GM19395 (cell line): ENCODE measurements around the gene HSPA8.

Experiments
- ATAC-seq: cut with Tn5 transposase; IDR thresholded peaks from one replicate; pipeline ENCODE4 v1.9.1; 2021; ENCODE audit warnings: mild to moderate bottlenecking, moderate library complexity; ENCODE audit not compliant: unreplicated experiment

The HSPA8 gene

DNA sequence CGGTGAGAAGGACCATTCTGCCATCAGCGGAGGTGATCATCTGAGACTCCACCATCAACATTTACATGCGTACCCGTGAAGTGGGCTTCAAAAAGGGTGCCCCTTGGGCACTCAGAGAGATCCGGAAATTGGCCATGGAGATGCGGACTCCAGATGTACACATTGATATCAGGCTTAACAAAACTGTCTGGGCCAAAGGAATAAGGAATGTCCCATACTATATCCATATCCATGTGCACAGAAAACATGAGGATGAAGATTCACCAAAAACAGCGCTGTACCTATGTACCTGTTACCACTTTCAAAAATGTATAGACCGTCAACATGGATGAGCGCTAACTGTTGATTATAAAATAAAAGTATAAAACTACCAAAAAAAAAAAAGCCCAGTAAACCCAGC, 10.8 kb downstream of the HSPA8 start:
- ATAC-seq, result no peak

DNA sequence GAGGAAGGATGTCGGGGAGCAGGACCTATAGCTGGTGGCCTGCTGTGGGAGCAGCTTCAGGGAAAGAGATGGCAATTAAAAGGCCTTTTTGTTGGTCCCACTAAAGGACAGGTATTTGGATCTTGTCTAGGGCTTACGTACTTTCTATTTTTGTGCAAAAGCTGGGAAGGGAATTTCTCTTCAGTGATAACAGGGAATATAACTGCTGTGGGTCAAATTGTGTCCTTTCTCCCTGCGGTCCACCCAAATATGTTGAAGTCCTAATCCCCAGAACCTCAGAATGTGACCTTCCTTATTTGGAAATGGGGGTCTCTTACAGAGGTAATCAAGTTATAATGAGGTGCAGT, 14.0 kb downstream of the HSPA8 start:
- no peak for ATAC-seq

DNA sequence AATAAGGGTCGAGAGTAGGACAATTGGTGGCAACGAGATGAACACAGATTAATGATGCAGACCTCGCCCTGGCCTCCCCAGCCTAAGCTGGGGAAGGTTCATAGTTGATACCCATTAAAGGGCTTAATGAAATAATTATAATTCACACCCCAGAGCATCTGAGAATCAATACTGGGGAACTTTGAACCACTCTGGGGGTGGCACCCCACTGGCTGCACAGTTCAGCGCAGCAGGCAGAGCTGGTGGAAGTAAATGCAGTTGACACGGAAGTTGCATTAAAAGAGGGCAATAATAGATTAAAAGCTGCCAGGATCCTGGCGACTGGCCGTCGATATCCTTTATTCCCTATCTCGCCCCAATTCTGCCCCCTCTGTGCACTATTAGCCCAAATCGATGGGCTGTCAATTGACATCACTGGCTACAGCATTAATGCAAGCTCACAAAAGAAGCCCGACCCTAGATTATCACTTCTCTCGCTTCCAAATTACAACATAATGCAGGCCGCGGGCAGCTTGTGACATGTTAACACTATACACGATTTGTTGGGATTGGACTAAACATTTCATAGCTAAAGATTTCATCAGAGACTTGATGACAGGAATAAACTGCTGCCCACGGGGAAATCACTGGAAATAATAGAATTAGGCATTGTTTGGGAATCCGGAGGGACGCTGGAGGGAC, 14.5 kb downstream of the HSPA8 start:
- no peak for ATAC-seq

DNA sequence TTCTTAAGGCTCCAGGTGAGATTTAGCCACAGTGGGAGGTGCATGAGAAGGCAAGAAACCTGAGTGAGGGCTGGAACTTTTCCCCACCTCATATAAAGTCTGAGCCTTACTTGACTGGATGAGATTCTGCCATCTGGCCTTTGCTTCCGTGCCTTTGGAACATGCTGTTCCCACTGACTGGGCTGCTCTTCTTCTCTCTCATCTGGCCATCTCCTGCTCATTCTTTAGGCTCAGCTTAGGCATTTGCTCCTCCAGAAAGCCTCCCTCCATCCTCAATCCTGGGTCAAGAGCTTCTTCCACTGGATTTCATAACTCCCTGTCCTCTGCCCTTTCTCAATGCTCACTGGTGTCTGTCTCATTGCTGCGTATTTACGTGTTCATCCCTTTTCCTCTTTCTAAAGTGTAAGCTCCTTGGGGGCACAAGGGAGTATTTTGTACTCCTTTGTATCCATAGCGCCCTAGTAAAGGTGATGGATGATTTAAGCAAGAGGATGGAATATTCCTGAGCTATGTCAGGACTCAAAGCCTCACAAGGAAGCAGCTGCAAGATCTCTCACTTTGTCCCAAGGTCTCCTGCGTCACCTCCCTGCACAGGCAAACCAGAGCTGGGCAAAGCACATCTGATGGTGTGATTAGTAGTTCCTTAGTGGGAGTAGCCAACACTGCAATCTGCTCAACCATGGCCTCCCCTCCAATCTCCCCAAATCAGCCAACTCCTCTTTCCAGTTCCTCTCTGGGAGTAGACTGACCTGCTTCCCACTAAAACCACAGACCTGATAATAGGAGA, 15.3 kb downstream of the HSPA8 start:
- ATAC-seq, result no peak

DNA sequence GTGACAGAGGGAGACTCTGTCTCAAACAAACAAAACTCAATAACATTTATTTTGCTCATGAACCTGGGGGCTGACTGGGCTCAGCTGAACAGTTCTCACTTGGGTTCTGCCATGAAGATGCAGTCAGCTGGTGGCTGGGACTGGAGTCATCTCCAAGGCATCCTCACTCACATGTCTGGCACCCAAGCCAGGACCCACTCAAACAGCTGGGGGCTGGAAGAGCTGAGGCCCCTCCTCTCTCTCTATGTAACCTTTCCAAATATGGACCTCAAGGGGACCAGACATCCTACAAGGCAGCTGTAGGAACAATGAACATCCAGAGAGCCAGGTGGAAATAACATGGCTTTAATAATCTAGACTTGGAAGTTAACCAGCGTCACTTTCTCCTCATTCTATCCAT, 16.8 kb downstream of the HSPA8 start:
- ATAC-seq, result no peak

DNA sequence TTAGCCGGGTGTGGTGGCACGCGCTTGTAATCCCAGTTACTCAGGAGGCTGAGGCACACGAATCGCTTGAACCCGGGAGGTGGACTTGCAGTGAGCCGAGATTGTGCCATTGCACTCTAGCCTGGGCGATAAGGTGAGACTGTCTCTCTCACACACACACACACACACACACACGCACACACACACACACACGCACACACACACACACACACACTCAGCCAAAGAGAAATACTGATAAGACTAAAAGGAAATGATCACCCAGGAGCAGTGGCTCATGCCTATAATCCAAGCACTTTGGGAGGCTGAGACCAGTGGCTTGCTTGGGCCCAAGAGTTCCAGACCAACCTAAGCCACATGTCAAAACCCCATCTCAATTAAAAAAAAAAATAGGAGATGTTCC, 20.8 kb downstream of the HSPA8 start:
- no peak for ATAC-seq

DNA sequence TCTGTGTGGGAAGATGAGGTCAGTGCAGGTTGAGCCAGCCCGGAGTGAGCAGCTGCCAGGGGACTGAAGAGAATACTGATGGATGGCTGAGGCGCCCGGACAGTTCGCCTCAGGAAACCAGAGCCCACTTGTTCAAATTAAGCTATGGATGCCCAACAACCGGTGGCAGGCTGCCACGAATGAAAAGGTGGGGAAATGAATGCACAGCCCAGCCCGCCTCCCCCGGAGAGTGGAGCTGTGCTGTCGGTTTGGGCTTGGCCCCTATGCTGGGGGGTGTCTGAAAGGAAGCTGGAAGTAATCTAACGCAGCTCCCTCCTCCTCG, 21.9 kb downstream of the HSPA8 start:
- ATAC-seq, result no peak

DNA sequence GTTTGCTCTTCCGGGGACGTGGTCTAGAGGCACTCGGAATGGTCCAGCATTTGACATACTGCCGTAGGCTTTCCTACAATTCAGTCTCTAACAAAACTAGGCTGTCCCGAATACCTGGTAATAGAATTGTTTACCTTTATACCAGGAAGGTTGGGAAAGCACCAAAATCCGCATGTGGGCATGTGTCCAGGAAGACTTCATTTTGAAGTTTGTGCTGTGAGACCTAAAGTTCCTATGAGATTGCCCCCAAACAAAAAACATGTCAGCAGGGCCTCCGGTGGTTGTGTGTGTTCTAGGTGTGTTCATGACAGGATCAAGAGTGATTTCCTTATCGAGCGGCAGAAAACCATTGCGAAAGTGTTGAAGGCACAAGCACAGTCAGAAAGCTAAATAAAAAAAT, 26.1 kb downstream of the HSPA8 start:
- ATAC-seq, result no peak

DNA sequence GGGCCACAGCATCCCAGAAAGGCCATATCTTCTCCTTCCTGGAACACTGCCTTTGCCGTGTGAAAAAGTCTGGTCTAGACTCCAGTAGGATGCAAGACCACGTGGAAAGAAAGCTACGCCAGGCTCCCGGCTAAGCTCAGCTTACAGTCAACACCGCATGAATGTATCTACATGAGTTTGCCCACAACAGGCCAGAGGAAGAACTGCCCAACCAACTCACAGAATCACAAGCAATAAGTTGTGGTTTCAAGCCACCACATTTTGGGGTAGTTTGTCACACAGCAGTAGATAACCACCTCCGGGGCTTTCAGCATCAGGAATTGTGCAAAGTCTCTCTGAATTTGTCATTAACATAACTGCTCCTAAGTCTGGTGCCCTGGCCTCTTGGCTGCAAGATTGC, 27.3 kb downstream of the HSPA8 start:
- ATAC-seq, result no peak

DNA sequence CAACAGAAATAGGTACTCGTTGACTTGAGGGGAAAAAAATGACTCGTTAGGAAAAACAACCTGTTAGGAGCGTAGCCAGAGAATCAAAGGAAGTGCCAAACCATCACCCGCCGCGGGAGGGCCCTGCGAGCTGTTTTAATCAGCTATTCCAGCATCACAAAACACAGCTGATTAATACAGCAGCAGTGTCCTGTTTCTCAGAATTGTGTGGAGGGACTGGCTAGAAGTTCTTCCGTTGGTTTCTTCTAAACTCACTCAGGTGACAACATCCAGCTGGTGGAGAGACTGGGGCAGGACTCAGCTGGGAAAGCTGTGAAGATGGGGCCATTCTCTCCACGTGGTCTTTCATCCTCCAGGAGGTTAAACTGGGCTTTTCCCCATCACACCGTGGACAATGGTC, 28.0 kb downstream of the HSPA8 start:
- no peak for ATAC-seq

DNA sequence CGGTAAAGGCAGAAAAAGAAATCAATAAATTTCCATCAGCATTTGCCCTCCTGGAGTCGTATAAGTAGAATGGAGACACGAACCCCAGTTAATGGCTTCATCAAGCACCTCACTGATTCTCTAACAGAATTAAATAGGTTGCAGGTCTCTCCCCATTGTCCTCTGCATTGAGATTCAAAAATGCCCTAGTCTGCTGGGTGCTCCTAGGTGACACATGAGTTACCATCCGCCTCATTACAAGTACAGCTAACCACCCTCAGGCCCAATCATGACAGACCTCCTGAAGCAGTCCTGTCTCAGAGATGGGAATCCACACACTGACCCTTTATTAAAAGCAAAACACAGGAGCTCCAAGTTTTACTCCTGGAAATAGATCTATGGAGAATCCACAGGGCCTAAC, 31.4 kb downstream of the HSPA8 start:
- ATAC-seq, result no peak

DNA sequence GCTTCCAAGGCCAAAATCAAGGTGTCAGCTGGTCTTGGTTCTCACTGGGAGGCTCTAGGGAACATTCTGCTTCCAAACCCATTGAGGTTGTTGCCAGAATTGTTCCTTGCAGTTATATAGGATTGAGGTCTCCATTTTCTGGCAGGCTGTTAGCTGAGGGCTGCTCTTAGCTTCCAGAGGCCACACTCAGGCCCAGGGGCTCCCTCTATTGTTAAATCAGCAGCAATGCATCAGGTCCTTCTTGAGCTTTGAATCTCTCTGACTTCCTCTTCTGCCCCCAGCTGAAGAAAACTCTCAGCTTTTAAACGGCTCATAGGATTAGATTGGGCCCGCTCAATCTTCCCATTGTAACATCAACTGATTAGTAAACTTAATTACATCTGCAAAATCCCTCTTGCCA, 41.0 kb downstream of the HSPA8 start:
- ATAC-seq, result peak; percentile 77

DNA sequence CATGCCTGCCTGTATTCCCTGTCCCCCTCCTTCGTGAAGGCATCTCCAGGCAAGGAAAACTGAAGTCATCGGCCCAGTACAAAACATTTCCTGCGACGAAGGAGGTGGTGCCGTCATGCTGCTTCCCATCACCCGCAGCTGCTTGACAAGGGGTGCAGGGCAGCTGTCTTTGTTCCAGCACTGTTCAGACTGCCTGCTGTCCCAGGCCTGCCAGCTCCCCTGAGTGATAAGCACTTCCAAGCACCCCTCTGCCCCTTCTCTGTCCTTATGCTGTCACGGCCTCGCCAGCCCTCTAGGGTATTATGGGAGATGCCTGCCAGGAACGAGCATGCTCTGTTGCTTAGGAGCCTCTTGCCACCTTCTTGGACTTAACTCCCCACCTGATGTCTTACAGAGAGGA, 43.2 kb downstream of the HSPA8 start:
- no peak for ATAC-seq

DNA sequence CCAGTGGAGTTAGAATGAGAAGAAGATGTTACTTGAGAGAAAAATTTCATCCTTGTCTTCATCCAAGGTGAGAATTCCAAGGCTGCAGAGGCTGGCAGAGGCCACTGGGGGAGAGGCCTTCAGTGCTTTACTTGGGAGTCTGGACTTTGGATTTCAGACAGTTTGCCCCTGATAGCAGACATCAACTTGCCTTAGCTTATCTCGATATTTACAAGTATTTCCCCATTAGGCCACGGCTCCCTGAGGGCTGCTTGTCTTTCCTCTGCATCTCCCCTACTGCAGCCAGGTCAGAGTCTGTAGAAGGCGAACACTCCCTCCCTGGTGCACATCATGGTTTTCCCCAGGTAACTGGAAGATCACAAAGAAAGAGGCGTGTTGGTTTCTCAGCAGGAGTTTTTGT, 50.4 kb downstream of the HSPA8 start:
- ATAC-seq, result no peak
